Cerebellar cortex (tissue), 1 donor: ENCODE results near the gene VPS51.
"Not testable (repeated sequence)": the region's sequence is repeated elsewhere in the genome, so short reads cannot be mapped to it uniquely, and the experiment has no call there.

Experiments used
- DNase-seq: peaks from one replicate; pipeline ENCODE4 v3.0.0-alpha.2; 2015; ENCODE audit warnings: low spot score

The VPS51 gene

DNA sequence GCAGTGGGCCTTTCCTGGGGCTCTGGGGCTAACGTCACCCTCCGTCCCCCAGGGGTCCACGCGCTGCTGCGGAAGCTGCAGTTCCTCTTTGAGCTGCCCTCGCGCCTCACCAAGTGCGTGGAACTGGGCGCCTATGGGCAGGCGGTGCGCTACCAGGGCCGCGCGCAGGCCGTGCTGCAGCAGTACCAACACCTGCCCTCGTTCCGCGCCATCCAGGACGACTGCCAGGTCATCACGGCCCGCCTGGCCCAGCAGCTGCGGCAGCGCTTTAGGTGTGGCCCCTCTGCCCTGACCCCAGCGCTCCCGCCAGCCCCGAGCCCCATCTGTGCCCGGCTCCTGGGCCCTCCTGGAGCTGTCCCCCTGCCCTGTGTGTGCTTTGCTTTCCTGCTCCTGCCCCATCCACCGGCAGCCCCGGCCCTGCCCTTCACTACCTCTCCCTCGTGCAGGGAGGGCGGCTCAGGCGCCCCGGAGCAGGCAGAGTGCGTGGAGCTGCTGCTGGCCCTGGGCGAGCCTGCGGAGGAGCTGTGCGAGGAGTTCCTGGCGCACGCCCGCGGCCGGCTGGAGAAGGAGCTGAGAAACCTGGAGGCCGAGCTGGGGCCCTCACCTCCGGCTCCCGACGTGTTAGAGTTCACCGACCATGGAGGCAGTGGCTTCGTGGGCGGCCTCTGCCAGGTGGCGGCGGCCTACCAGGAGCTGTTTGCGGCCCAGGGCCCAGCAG is 11.9 kb downstream of the VPS51 start:
- DNase-seq = no peak

DNA sequence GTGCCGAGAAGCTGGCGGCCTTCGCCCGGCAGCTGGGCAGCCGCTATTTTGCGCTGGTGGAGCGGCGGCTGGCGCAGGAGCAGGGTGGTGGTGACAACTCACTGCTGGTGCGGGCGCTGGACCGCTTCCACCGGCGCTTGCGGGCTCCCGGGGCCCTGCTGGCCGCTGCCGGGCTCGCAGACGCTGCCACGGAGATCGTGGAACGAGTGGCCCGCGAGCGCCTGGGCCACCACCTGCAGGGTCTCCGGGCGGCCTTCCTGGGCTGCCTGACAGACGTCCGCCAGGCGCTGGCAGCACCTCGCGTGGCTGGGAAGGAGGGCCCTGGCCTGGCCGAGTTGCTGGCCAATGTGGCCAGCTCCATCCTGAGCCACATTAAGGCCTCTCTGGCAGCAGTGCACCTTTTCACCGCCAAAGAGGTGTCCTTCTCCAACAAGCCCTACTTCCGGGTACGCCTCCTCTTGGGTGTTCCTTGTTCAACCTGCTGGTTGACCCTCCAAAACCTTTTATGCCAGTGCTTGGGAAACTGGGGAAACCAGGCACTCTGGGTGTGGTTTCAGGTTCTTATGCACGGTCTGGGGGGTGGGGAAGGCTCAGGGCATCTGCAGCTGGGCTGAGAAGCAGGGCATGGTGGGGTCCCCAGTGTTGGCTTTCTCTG is 12.6 kb downstream of the VPS51 start:
- no peak for DNase-seq

GRCh38 chr11:65109231-65110198 is 13.5 kb downstream of the VPS51 start:
- DNase-seq = no peak

- DNase-seq = peak; percentile 91
Measured at GRCh38 chr11:65110354-65110861, 14.4 kb downstream of the VPS51 start.

GRCh38 chr11:65111159-65111743 is 15.2 kb downstream of the VPS51 start:
- no peak for DNase-seq

DNA sequence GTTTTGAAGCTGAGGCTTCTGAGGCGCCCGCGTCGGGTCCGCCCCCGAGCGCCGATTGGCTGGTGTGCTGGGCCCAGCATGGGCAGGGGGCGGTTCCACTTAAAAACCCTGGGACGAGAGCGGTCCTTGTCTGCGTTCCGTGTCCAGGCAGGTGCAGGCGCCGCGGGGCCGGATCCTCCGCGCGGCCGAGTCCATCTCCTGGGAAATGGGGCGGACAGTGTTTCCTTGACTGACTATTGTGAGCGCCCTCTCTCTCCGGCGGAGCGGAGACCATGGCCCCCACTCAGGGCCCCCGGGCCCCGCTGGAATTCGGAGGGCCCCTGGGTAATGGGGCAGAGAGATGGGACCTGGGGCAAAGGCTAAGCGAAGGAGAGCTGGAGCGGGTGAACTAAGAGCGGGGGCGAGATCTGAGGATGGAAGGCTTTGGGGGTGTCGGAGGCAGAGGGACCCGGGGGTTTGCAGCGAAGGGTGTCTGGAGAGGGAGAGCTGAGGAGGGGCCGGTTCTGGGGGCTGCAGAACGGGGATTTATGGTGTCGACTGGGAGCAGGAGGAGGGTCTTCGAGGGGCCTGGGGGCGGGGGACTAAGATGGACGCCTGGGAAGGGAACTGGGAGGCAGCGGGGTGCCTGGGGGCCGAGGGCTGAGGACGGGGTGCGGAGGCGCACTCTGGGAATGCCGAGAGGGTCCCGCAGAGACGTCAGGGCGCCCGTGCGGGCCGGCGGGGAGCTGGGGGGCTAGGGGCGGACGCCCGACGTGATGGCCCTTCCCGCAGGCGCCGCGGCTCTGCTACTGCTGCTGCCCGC is 15.9 kb downstream of the VPS51 start, which contains the start of gene TM7SF2:
Gene TM7SF2, plus strand, starts transcription at position 129 of the 802 bp plus-strand sequence. Its CDS starts 144 bp downstream, at position 273.
- DNase-seq = peak; percentile 98

DNA sequence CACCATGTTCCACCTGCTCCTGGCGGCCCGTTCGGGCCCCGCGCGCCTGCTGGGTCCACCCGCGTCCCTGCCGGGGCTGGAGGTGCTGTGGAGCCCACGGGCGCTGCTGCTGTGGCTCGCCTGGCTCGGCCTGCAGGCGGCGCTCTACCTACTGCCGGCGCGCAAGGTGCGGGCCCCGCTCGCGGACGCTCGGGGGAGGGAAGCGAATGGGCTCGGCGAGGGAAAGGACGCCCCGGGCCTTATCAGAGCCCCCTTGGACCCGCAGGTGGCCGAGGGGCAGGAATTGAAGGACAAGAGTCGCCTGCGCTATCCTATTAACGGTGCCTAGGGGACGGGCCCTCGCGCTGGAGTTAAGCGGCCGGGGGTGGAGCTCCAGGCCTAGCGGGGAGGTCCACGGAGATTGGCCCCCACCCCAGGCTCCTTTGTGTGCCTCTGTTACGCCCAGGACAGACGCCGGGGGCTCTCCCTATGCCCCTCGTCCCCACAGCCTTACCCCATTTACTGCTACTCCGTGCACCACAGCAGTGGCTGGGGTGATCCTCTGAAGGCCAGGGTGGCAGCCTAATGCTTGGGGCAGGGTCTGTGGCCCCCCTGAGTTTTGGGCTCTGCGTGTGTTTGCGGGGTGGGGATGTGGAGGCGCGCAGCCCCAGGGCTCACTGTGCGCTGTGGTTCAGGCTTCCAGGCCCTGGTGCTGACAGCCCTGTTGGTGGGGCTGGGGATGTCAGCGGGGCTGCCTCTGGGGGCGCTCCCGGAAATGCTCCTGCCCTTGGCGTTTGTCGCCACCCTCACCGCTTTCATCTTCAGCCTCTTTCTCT is 16.7 kb downstream of the VPS51 start:
- no peak for DNase-seq

- no peak for DNase-seq
Measured at GRCh38 chr11:65113361-65113756, 17.3 kb downstream of the VPS51 start.

DNA sequence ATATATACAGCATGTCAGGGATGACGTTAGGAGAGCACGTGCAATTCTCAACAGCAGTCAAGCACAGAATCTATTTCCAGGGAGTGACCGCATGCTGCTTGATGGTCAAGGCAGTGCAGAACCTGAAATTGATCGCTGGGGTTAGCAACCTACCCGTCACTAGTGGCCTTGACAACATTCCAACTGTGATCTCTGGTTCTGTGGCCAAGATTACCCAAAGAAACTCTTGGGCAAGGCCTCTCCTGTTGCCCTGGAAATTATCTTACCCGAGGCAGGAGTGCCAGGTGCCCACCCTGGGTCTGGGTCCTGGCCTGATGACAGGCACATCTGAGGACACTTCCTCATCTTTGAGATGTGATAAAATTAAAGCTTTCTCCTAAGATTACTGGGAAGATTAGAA is 17.8 kb downstream of the VPS51 start:
- DNase-seq = no peak

GRCh38 chr11:65114538-65115171 is 18.6 kb downstream of the VPS51 start:
- no peak for DNase-seq

- DNase-seq = no peak
Measured at GRCh38 chr11:65115361-65116082, 19.5 kb downstream of the VPS51 start.

GRCh38 chr11:65116370-65117205 is 20.6 kb downstream of the VPS51 start:
- no peak for DNase-seq

GRCh38 chr11:65117206-65118096 is 21.4 kb downstream of the VPS51 start, which contains the start of gene ZNHIT2:
Gene ZNHIT2 (minus strand): TSS chr11:65117701. CDS start chr11:65117653, 48 bp downstream.
- DNase-seq = peak; percentile 99

DNA sequence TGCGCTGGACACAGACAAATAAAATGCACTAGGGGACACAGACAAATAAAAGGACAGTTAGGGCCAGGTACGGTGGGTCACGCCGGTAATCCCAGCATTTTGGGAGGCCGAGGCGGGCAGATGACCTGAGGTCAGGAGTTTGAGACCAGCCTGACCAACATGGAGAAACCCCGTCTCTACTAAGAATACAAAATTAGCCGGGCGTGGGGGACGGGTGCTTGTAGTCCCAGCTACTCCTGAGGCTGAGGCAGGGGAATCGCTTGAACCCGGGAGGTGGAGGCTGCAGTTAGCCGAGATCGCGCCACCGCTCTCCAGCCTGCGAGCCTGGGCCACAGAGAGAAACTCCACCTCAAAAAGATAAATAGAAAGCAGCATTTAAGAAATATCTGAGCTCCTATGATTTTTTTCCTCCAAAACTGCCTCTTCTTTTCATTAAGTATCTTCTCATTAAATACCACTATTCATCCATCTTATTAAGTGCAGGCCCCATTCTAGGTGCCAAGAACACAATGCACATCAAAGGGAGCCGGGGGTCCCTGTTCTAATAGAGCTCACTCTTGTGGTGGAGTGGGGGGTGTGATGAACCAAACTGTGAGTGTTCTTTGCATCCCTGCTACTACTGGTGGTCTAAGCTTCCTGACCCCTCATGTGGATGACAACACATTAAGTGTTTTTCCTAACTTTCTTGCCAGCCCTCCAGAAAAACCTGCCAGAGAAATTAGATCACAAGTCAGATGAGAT is 22.3 kb downstream of the VPS51 start:
- DNase-seq = no peak

GRCh38 chr11:65118891-65119669 is 23.1 kb downstream of the VPS51 start:
- not testable (repeated sequence) for DNase-seq
